ELR (cell line): ENCODE data around the gene PTPRZ1.

Source experiments
- DNase-seq: peaks from one replicate; pipeline ENCODE4 v3.0.0-alpha.2; 2015; ENCODE audit warnings: low read depth

PTPRZ1 gene

GRCh38 chr7:121954803-121955202 is 81.8 kb downstream of the PTPRZ1 start:
- DNase-seq = peak; percentile 83

GRCh38 chr7:121957626-121958025 is 84.7 kb downstream of the PTPRZ1 start:
- no peak for DNase-seq

- no peak for DNase-seq
These were observed 87.7 kb downstream of the PTPRZ1 start for GRCh38 chr7:121960678-121961077.

GRCh38 chr7:121961089-121961867 is 88.3 kb downstream of the PTPRZ1 start:
- DNase-seq = peak; percentile 97

GRCh38 chr7:121966276-121966934 is 93.4 kb downstream of the PTPRZ1 start:
- peak; percentile 8 for DNase-seq

- DNase-seq = no peak
These were observed 94.0 kb downstream of the PTPRZ1 start for GRCh38 chr7:121966935-121967332.

GRCh38 chr7:121985476-121986030 is 112.6 kb downstream of the PTPRZ1 start:
- peak; percentile 14 for DNase-seq

- no peak for DNase-seq
These were observed 119.1 kb downstream of the PTPRZ1 start for GRCh38 chr7:121992068-121992467.

- peak; percentile 73 for DNase-seq
These were observed 121.9 kb downstream of the PTPRZ1 start for GRCh38 chr7:121994625-121995410.

GRCh38 chr7:122006687-122007086 is 133.7 kb downstream of the PTPRZ1 start:
- peak; percentile 39 for DNase-seq

- no peak for DNase-seq
These were observed 137.2 kb downstream of the PTPRZ1 start for GRCh38 chr7:122010116-122010515.

- DNase-seq = peak; percentile 16
These were observed 140.1 kb downstream of the PTPRZ1 start for GRCh38 chr7:122013065-122013464.

GRCh38 chr7:122013630-122014029 is 140.7 kb downstream of the PTPRZ1 start:
- no peak for DNase-seq

- DNase-seq = peak; percentile 37
These were observed 141.7 kb downstream of the PTPRZ1 start for GRCh38 chr7:122014697-122015096.

GRCh38 chr7:122018032-122018431 is 145.1 kb downstream of the PTPRZ1 start:
- no peak for DNase-seq

GRCh38 chr7:122027058-122027457 is 154.1 kb downstream of the PTPRZ1 start:
- no peak for DNase-seq

- DNase-seq = no peak
These were observed 160.7 kb downstream of the PTPRZ1 start for GRCh38 chr7:122033641-122034040.

GRCh38 chr7:122035876-122036275 is 162.9 kb downstream of the PTPRZ1 start:
- no peak for DNase-seq

- no peak for DNase-seq
These were observed 165.2 kb downstream of the PTPRZ1 start for GRCh38 chr7:122038134-122038533.

- DNase-seq = peak; percentile 60
These were observed 165.9 kb downstream of the PTPRZ1 start for GRCh38 chr7:122038904-122039303.

GRCh38 chr7:122040147-122040546 is 167.2 kb downstream of the PTPRZ1 start:
- peak; percentile 4 for DNase-seq

- no peak for DNase-seq
These were observed 173.4 kb downstream of the PTPRZ1 start for GRCh38 chr7:122046402-122046801.
